HepG2 (cell line): Measurements from ENCODE around the gene NDUFV1. TPM values are rescaled to one million over a fixed set of nuclear protein-coding genes. Genes with fewer than 3 reads are reported as not detected.

Source experiments
- ATAC-seq: fragments of 200-7000 bp; cut with Tn5 transposase; 3 replicates; pipeline ENCODE4 v1.9.1; 2020; ENCODE audit warnings: mild to moderate bottlenecking, moderate library complexity
- BruUV-seq: library from RNA; stranded (reverse); fragments of 400-500 nt; replicated peaks from 2 replicates; lab custom pipeline; 2021; lab: Mats Ljungman, UMichigan
- CTCF ChIA-PET: fragments of 300-600 bp; formaldehyde crosslinking; extraction: SDS; loops from one replicate; lab custom pipeline; 2021; ENCODE audit warnings: low total read pairs, inconsistent platforms, low intra/inter-chr PET ratio; lab: Yijun Ruan, JAX
- POLR2A ChIA-PET: fragments of 350-600 bp; sonication (Branson Sonifier 250); formaldehyde crosslinking; loops from one replicate; lab custom pipeline; 2020; ENCODE audit warnings: antibody characterized with exemption, inconsistent platforms; lab: Yijun Ruan, JAX
- DNase-seq: peaks from one replicate; pipeline ENCODE4 v3.0.0-alpha.2; 2015; ENCODE audit warnings: low spot score
- FAIRE-seq: peaks from 3 replicates; lab custom pipeline; 2011; peaks lifted over from hg19 to GRCh38; lab: Jason Lieb, UNC
- H2AFZ ChIP-seq: one replicate; pipeline ENCODE4 v1.6.1; 2011; ENCODE audit warnings: low read length, inconsistent platforms
- H3K27ac ChIP-seq: fragments of 300-600 bp; 3 replicates; pipeline ENCODE4 v1.8.0; 2011; ENCODE audit warnings: mixed run types, mild to moderate bottlenecking, mixed read lengths, low read length, inconsistent platforms; ENCODE audit not compliant: insufficient read depth; ENCODE audit errors: extremely low read length
- H3K27me3 ChIP-seq, 2 experiments: fragments of 200-600 bp in 1 of 2; 2 replicates in 1 of 2; 3 replicates in 1 of 2; pipeline versions ENCODE4 v1.6.0 to v1.8.0; 2011; ENCODE audit warnings: low read length in 2 of 2, mild to moderate bottlenecking in 2 of 2, moderate library complexity in 2 of 2, inconsistent platforms in 1 of 2; ENCODE audit not compliant: insufficient read depth in 2 of 2, control insufficient read depth in 1 of 2
- H3K36me3 ChIP-seq, 2 experiments: fragments of 200-600 bp in 1 of 2; replicated peaks in 1 of 2; 2 replicates in 1 of 2; 3 replicates in 1 of 2; pipeline versions ENCODE4 v1.5.1 to v1.8.0; 2011; ENCODE audit warnings: low read length in 2 of 2, inconsistent platforms in 1 of 2; ENCODE audit not compliant: insufficient read depth in 2 of 2, control insufficient read depth in 1 of 2
- H3K4me1 ChIP-seq: 2 replicates; pipeline ENCODE4 v1.5.1; 2012; ENCODE audit warnings: low read length, inconsistent platforms; ENCODE audit not compliant: insufficient read depth
- H3K4me2 ChIP-seq: 2 replicates; pipeline ENCODE4 v1.6.0; 2011; ENCODE audit warnings: low read depth, low read length, inconsistent platforms
- H3K4me3 ChIP-seq, 3 experiments: fragments of 200-600 bp in 1 of 3; sonication (generic), shearing (Covaris generic) in 1 of 3; replicated peaks in 1 of 3; 2 replicates each; pipeline ENCODE4 v1.5.1; 2011 to 2016; ENCODE audit warnings: low read length in 3 of 3, inconsistent platforms in 2 of 3, low read depth in 2 of 3, mild to moderate bottlenecking in 2 of 3, control low read depth in 1 of 3, mixed read lengths in 1 of 3; ENCODE audit not compliant: insufficient read depth in 1 of 3
- H3K79me2 ChIP-seq: one replicate; pipeline ENCODE4 v1.6.1; 2011; ENCODE audit warnings: low read length, inconsistent platforms; ENCODE audit not compliant: insufficient read depth
- H3K9ac ChIP-seq: 2 replicates; pipeline ENCODE4 v1.6.0; 2011; ENCODE audit warnings: mild to moderate bottlenecking, low read depth, low read length, inconsistent platforms; ENCODE audit not compliant: insufficient read depth
- H3K9me3 ChIP-seq: 2 replicates; pipeline ENCODE4 v1.5.1; 2012; ENCODE audit warnings: mild to moderate bottlenecking, low read length
- H4K20me1 ChIP-seq: 2 replicates; pipeline ENCODE4 v1.6.0; 2011; ENCODE audit warnings: inconsistent platforms, mild to moderate bottlenecking, low read length, moderate library complexity; ENCODE audit not compliant: insufficient read depth
- EED ChIP-seq: sonication (generic); formaldehyde crosslinking; IDR thresholded peaks from 2 replicates; pipeline ENCODE4 v1.5.0; 2020; ENCODE audit warnings: mild to moderate bottlenecking, missing genetic modification reagents
- HNF4A ChIP-seq: sonication (generic); formaldehyde crosslinking; IDR thresholded peaks from 2 replicates; pipeline ENCODE4 v1.4.0; 2020; ENCODE audit warnings: missing genetic modification reagents
- NCOA2 ChIP-seq: sonication (generic); formaldehyde crosslinking; IDR thresholded peaks from 2 replicates; pipeline ENCODE4 v1.8.0; 2022; ENCODE audit warnings: inconsistent platforms
- NR2F1 ChIP-seq, 2 experiments: fragments of 450-650 bp in 1 of 2; formaldehyde crosslinking in 1 of 2; IDR thresholded peaks; 2 replicates each; pipeline versions ENCODE4 v1.5.0 to v1.6.1; 2016 to 2020; ENCODE audit warnings: mild to moderate bottlenecking in 1 of 2, missing compliant biosample characterization in 1 of 2, missing genetic modification reagents in 1 of 2, moderate library complexity in 1 of 2
- POGZ ChIP-seq: sonication (generic); formaldehyde crosslinking; IDR thresholded peaks from 2 replicates; pipeline ENCODE4 v1.4.0; 2020; ENCODE audit warnings: mild to moderate bottlenecking, missing genetic modification reagents
- ZNF256 ChIP-seq: sonication (generic); formaldehyde crosslinking; conservative IDR thresholded peaks from 2 replicates; pipeline ENCODE4 v1.4.0; 2020; ENCODE audit warnings: missing genetic modification reagents
- ZNF510 ChIP-seq: sonication (generic); formaldehyde crosslinking; IDR thresholded peaks from 2 replicates; pipeline ENCODE4 v1.4.0; 2020; ENCODE audit warnings: low read depth, mild to moderate bottlenecking, missing genetic modification reagents
- WGBS: methylation state at CpG from one replicate; pipeline ENCODE4 v1.1.6; 2017; ENCODE audit warnings: low lambda C conversion rate; 5-methylcytosine and 5-hydroxymethylcytosine counted together
- in situ Hi-C: cut with HindIII; loops from 2 replicates; pipeline ENCODE4 v1.10.0; 2017; ENCODE audit warnings: low pct_unique_long_range_greater_than_20kb; ENCODE audit not compliant: extremely low pct_ligation_motif_present
- intact Hi-C: fragments of 100-400 bp; cut with micrococcal nuclease; formaldehyde crosslinking; loops from one replicate; pipeline ENCODE4 v1.10.0; 2022; ENCODE audit not compliant: unreplicated experiment
- polyA plus RNA-seq, 8 experiments: library from polyadenylated mRNA; depleted of rRNA in 3 of 8; stranded (reverse) in 7 of 8; unstranded in 1 of 8; fragments of >200 nt; fragmentation: Illumina TruSeq in 4 of 8; extraction: Trizol in 4 of 8; gene quantifications; 2 replicates each; pipeline versions ENCODE4 v1.2.1 to v1.2.3, GENCODE V29; 2011 to 2016; ENCODE audit warnings: low read depth in 4 of 8, missing spikeins in 1 of 8, mixed read lengths in 1 of 8; ENCODE audit not compliant: insufficient read depth in 1 of 8
- total RNA-seq, 5 experiments: library from RNA; depleted of rRNA; stranded (reverse); fragments of >200 nt; fragmentation: Illumina TruSeq; extraction: Trizol; gene quantifications; 2 replicates each; pipeline ENCODE4 v1.2.3, GENCODE V29; 2016; ENCODE audit warnings: low read depth in 1 of 5
- TF ChIP-seq, protein P1 (sequence below): sonication (generic); formaldehyde crosslinking; IDR thresholded peaks from 2 replicates; pipeline ENCODE4 v1.4.0; 2020; ENCODE audit warnings: mild to moderate bottlenecking, low read depth, missing genetic modification reagents
- TF ChIP-seq, protein P2 (sequence below): IDR thresholded peaks from 2 replicates; pipeline ENCODE4 v1.6.1; 2012; ENCODE audit warnings: inconsistent platforms

Gene NDUFV1
- total and polyA plus RNA-seq, 2 of the 13 experiments (the other 11 are each of a cell fraction or from before 2014, with no cell fraction given) = 88.9 to 137 TPM

DNA sequence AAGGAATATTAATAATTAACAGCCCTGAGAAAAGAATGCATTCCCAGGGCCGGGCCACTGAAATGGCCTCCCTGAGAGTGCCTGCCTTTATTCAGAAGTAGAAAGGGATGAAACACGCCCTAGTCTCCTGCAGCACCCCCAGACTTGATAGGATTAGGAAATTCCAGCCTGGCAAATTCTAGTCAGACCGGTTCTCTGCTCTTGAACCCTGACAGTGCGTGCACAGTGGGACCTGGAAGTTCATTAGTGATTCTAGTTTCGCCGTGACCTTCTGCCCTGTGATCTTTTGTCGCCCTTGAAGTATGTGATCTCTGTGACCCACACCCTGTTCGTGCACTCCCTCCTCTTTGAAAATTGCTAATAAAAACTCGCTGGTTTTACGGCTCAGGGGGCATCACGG lies 25.3 kb upstream of the NDUFV1 start (continued):
- no peak for TF ChIP-seq ZNF256 (CRISPR knock-in tag)
- TF ChIP-seq HNF4A = peak; percentile 73
- TF ChIP-seq POGZ (CRISPR knock-in tag) = no peak
- TF ChIP-seq NCOA2 (CRISPR knock-in tag) = 0 out of 2 replicates have a peak, but pooled peaks have one; percentile 10
- TF ChIP-seq ZNF510 (CRISPR knock-in tag) = no peak
- peak; percentile 84 to 94; a peak in 3 of 4 replicates for TF ChIP-seq NR2F1 (CRISPR knock-in tag; IDR thresholded peaks at IDR 0.05)
- TF ChIP-seq, protein P1, sequence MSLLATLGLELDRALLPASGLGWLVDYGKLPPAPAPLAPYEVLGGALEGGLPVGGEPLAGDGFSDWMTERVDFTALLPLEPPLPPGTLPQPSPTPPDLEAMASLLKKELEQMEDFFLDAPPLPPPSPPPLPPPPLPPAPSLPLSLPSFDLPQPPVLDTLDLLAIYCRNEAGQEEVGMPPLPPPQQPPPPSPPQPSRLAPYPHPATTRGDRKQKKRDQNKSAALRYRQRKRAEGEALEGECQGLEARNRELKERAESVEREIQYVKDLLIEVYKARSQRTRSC (CRISPR knock-in tag) = no peak

DNA sequence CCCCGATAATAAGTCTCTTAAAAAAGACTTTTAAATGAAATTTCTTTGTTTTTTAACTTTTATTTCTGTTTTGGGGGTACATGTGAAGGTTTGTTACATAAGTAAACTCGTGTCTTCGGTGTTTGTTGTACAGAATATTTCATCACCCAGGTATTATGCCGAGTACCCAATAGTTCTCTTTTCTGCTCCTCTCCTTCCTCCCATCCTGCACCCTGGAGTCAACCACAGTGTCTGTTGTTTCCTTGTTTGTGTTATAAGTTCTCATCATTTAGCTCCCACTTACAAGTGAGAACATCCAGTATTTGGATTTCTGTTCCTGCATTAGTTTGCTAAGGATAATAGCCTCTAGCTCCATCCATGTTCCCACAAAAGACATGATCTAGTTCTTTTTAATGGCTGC lies 24.7 kb upstream of the NDUFV1 start:
- Histone ChIP-seq H2AFZ (no peak overlapping the region), H3K4me1 (peaks cover 46% of the 10 kb centered on the region), H3K79me2 (no peaks in the 10 kb centered on the region), H3K4me2 (peak overlapping the region; percentile 69), H3K9ac (no peak overlapping the region), H4K20me1 (no peaks in the 10 kb centered on the region), H3K27me3 (peaks cover 2 to 5% of the 10 kb centered on the region in 2 experiments; a peak in 2 of 5 replicates), H3K4me3 (peak overlapping the region in 1 of 3 experiments; percentile 18; a peak in 3 of 6 replicates), H3K27ac (no peak overlapping the region), H3K36me3 (no peaks in the 10 kb centered on the region), H3K9me3 (no peaks in the 10 kb centered on the region)
- ChIA-PET CTCF (no interaction called here), POLR2A (interaction anchor here (0.9 kb wide), 1 partner anchor 9 kb away, joined by 3 read pairs; no protein-coding TSS in a partner anchor)
- no TSS peak for BruUV-seq
- in situ Hi-C loops (no loop called here), intact Hi-C loops (no loop called here)
- ATAC-seq (no peak), FAIRE-seq (no peak), DNase-seq (no peak)
- 3% methylated on average over 4 of the region's 4 CpGs for WGBS
- TF ChIP-seq EED = no peak
- TF ChIP-seq, protein P2, sequence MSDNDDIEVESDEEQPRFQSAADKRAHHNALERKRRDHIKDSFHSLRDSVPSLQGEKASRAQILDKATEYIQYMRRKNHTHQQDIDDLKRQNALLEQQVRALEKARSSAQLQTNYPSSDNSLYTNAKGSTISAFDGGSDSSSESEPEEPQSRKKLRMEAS = 0 out of 2 replicates have a peak, but pooled peaks have one; percentile 1
